ENCODE measurements around the gene COX4I1. TPM values are rescaled to one million over a fixed set of nuclear protein-coding genes. Genes with fewer than 3 reads are reported as not detected.

Gene COX4I1
- total and polyA plus RNA-seq, 2 donors (not counting 1 experiment from before 2014, with no cell fraction given), result 759 to 813 TPM

DNA sequence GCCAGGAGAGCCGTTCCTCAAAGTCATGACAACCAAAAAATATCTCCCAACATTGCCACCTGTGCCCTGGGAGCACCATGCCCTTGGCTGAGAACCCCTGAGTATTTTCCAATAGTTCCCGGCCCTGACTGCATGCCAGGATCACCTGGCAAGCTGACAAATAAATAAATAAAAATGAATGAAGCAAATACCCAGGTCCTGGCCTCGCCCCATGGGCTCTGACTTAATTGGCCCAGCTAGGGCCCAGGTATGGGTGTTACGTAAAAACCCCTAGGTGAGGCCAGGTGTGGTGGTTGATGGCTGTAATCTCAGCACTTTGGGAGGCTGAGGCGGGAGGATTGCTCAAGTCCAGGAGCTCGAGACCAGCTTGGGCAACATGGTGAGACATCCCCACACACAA is 45.9 kb upstream of the COX4I1 start:
- TF ChIP-seq, protein P1, sequence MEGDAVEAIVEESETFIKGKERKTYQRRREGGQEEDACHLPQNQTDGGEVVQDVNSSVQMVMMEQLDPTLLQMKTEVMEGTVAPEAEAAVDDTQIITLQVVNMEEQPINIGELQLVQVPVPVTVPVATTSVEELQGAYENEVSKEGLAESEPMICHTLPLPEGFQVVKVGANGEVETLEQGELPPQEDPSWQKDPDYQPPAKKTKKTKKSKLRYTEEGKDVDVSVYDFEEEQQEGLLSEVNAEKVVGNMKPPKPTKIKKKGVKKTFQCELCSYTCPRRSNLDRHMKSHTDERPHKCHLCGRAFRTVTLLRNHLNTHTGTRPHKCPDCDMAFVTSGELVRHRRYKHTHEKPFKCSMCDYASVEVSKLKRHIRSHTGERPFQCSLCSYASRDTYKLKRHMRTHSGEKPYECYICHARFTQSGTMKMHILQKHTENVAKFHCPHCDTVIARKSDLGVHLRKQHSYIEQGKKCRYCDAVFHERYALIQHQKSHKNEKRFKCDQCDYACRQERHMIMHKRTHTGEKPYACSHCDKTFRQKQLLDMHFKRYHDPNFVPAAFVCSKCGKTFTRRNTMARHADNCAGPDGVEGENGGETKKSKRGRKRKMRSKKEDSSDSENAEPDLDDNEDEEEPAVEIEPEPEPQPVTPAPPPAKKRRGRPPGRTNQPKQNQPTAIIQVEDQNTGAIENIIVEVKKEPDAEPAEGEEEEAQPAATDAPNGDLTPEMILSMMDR (IDR thresholded peaks at IDR 0.05), result no peak
- TF ChIP-seq EZH2 (IDR thresholded peaks at IDR 0.05; ENCODE audit: borderline replicate concordance, insufficient read depth, low read depth, low read length, poor library complexity, severe bottlenecking), result no peak
- H3K27me3 ChIP-seq (replicated peaks in 1 of 4; ENCODE audit: control extremely low read depth in 1 of 4, control insufficient read depth in 3 of 4, insufficient read depth in 4 of 4, low read length in 3 of 4), result no peaks in the 10 kb centered on the region
- peaks cover 15% of the 10 kb centered on the region for H4K20me1 ChIP-seq (ENCODE audit: control insufficient read depth, insufficient read depth, low read length, poor library complexity, severe bottlenecking)
- CTCF ChIA-PET, result interaction anchor here (0.8 to 1.3 kb wide), 2 partner anchors 44 to 137 kb away, joined by 3 read pairs; no protein-coding TSS in a partner anchor
- POLR2A ChIA-PET, result interaction anchor here (0.6 to 4.0 kb wide), 3 partner anchors 9 to 47 kb away, joined by 3 to 24 read pairs (median 9); no protein-coding TSS in a partner anchor
- H3K9me3 ChIP-seq (ENCODE audit: control extremely low read depth in 1 of 3, control insufficient read depth in 2 of 3, insufficient read depth in 1 of 3, low read length in 2 of 3), result peaks cover 0 to 6% (median 0%) of the 10 kb centered on the region in 3 donors
- H2AFZ ChIP-seq (ENCODE audit: insufficient read depth, low read depth, low read length, poor library complexity, severe bottlenecking), result no peak overlapping the region
- intact Hi-C loops (cut with micrococcal nuclease), result no loop called here
- Mint-ChIP-seq H3K27me3 (no peaks in the 10 kb centered on the region), H3K9me3 (ENCODE audit: insufficient read depth) (no peaks in the 10 kb centered on the region), H3K27ac (peak overlapping the region; percentile 100), H3K4me3 (peak overlapping the region; percentile 86), H3K4me1 (peaks cover 75% of the 10 kb centered on the region)
- H3K36me3 ChIP-seq (replicated peaks in 1 of 2; ENCODE audit: control extremely low read depth in 1 of 2, control insufficient read depth in 1 of 2, extremely low read depth in 1 of 2, insufficient read depth in 2 of 2, low read length in 1 of 2), result no peaks in the 10 kb centered on the region
- DNase-seq, result no peak
- ATAC-seq (ENCODE audit: low read depth), result no peak
- H3K4me3 ChIP-seq (ENCODE audit: control extremely low read depth in 1 of 5, extremely low read depth in 1 of 5, insufficient read depth in 1 of 5, low read depth in 2 of 5, low read length in 4 of 5), result no peak overlapping the region
- H3K79me2 ChIP-seq (ENCODE audit: control insufficient read depth, insufficient read depth, low read length), result peaks cover 18% of the 10 kb centered on the region
- H3K4me2 ChIP-seq (replicated peaks; ENCODE audit: low read depth, low read length, poor library complexity, severe bottlenecking), result peak overlapping the region; percentile 92
- no peak overlapping the region for H3K9ac ChIP-seq (ENCODE audit: low read length)
- WGBS (ENCODE audit: insufficient coverage), result 93% methylated on average over 2 of the region's 6 CpGs
- H3K27ac ChIP-seq (ENCODE audit: low read length in 2 of 2), result peak overlapping the region; percentile 94 to 98
- peaks cover 83 to 94% of the 10 kb centered on the region in 2 donors for H3K4me1 ChIP-seq (ENCODE audit: control insufficient read depth in 2 of 2, insufficient read depth in 2 of 2, low read length in 2 of 2)

DNA sequence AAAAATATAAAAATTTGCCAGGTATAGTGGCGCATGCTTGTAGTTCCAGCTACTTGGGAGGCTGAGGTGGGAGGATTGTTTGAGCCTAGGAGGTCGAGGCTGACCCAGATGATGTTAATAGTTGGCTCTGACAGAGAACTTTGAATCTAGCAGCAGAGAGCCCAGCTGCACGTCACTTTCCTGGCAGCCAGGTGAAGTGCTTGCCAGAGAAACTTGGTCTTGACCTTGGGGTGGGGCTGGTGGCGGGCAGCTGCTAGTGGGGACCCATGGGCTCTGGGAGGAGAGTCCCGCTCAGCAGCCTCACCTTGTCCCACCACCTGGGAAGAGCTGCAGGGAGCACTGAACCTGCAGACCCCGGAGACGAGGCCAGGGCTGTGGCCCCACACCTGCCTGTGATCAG is 45.5 kb upstream of the COX4I1 start:
- H3K4me1 Mint-ChIP-seq, result peaks cover 78% of the 10 kb centered on the region
- ATAC-seq (ENCODE audit: low read depth) (no peak), DNase-seq (no peak)
- Histone ChIP-seq H3K9me3 (ENCODE audit: control extremely low read depth in 1 of 3, control insufficient read depth in 2 of 3, insufficient read depth in 1 of 3, low read length in 2 of 3) (peaks cover 0 to 11% (median 1%) of the 10 kb centered on the region in 3 donors), H3K36me3 (replicated peaks in 1 of 2; ENCODE audit: control extremely low read depth in 1 of 2, control insufficient read depth in 1 of 2, extremely low read depth in 1 of 2, insufficient read depth in 2 of 2, low read length in 1 of 2) (no peaks in the 10 kb centered on the region), H3K4me2 (replicated peaks; ENCODE audit: low read depth, low read length, poor library complexity, severe bottlenecking) (peak overlapping the region; percentile 92), H3K79me2 (ENCODE audit: control insufficient read depth, insufficient read depth, low read length) (peaks cover 15% of the 10 kb centered on the region), H3K27me3 (replicated peaks in 1 of 4; ENCODE audit: control extremely low read depth in 1 of 4, control insufficient read depth in 3 of 4, insufficient read depth in 4 of 4, low read length in 3 of 4) (no peaks in the 10 kb centered on the region), H4K20me1 (ENCODE audit: control insufficient read depth, insufficient read depth, low read length, poor library complexity, severe bottlenecking) (peaks cover 11% of the 10 kb centered on the region), H2AFZ (ENCODE audit: insufficient read depth, low read depth, low read length, poor library complexity, severe bottlenecking) (no peak overlapping the region), H3K27ac (ENCODE audit: low read length in 2 of 2) (peak overlapping the region; percentile 94 to 98), H3K9ac (ENCODE audit: low read length) (peak overlapping the region; percentile 30), H3K4me3 (ENCODE audit: control extremely low read depth in 1 of 5, extremely low read depth in 1 of 5, insufficient read depth in 1 of 5, low read depth in 2 of 5, low read length in 4 of 5) (peak overlapping the region in 3 of 5 experiments; percentile 7 to 37 (median 24)), H3K4me1 (ENCODE audit: control insufficient read depth in 2 of 2, insufficient read depth in 2 of 2, low read length in 2 of 2) (peaks cover 86 to 94% of the 10 kb centered on the region in 2 donors)
- H3K4me3 Mint-ChIP-seq, result peak overlapping the region; percentile 86
- no peaks in the 10 kb centered on the region for H3K27me3 Mint-ChIP-seq
- ChIA-PET POLR2A (interaction anchor here (0.6 to 4.0 kb wide), 3 partner anchors 10 to 61 kb away, joined by 3 to 24 read pairs (median 8); no protein-coding TSS in a partner anchor), CTCF (interaction anchor here (0.7 to 1.3 kb wide), 6 partner anchors 16 to 200 kb away, joined by 3 to 4 read pairs (median 3); no protein-coding TSS in a partner anchor)
- 27% methylated on average over 3 of the region's 7 CpGs for WGBS (ENCODE audit: insufficient coverage)
- intact Hi-C loops (cut with micrococcal nuclease), result loop anchor here (2.0 kb wide), 1 partner anchor 199 kb away; no protein-coding TSS in a partner anchor
- H3K27ac Mint-ChIP-seq, result peak overlapping the region; percentile 100
- TF ChIP-seq, protein P1 (IDR thresholded peaks at IDR 0.05), result no peak
- TF ChIP-seq EZH2 (IDR thresholded peaks at IDR 0.05; ENCODE audit: borderline replicate concordance, insufficient read depth, low read depth, low read length, poor library complexity, severe bottlenecking), result no peak
- no peaks in the 10 kb centered on the region for H3K9me3 Mint-ChIP-seq (ENCODE audit: insufficient read depth)

All from B cell (primary cell).